Thymus (tissue), 11 donors: Measurements from ENCODE around the gene PI4KB. TPM values are rescaled to one million over a fixed set of nuclear protein-coding genes. Genes with fewer than 3 reads are reported as not detected.
A peak's percentile ranks its signal among the peaks of the same experiment; 100 is the strongest.

ENCODE experiments used
- DNase-seq, 9 donors: peaks; one replicate each; pipeline ENCODE4 v3.0.0-alpha.2; 2013; ENCODE audit warnings: low spot score in 9 of 9, low read depth in 6 of 9, missing footprints in 1 of 9
- H3K27ac ChIP-seq, 2 donors: one replicate each; pipeline ENCODE4 v1.5.1; 2013; ENCODE audit warnings: control low read depth in 1 of 2, low read depth in 1 of 2, low read length in 1 of 2, mild to moderate bottlenecking in 1 of 2, moderate library complexity in 1 of 2
- H3K27me3 ChIP-seq, 2 donors: one replicate each; pipeline ENCODE4 v1.5.1; 2013; ENCODE audit warnings: low read length in 1 of 2; ENCODE audit not compliant: control insufficient read depth in 2 of 2, insufficient read depth in 1 of 2
- H3K36me3 ChIP-seq, 2 donors: one replicate each; pipeline ENCODE4 v1.5.1; 2013; ENCODE audit warnings: low read length in 1 of 2, mild to moderate bottlenecking in 1 of 2, moderate library complexity in 1 of 2; ENCODE audit not compliant: control insufficient read depth in 2 of 2, insufficient read depth in 2 of 2
- H3K4me1 ChIP-seq, 2 donors: one replicate each; pipeline ENCODE4 v1.5.1; 2013; ENCODE audit warnings: low read length in 2 of 2; ENCODE audit not compliant: control insufficient read depth in 2 of 2, insufficient read depth in 2 of 2
- H3K4me3 ChIP-seq, 2 donors: one replicate each; pipeline ENCODE4 v1.5.1; 2013; ENCODE audit warnings: low read length in 2 of 2, control low read depth in 1 of 2, mild to moderate bottlenecking in 1 of 2
- H3K9me3 ChIP-seq, 2 donors: one replicate each; pipeline ENCODE4 v1.5.1; 2013; ENCODE audit warnings: low read length in 1 of 2, mild to moderate bottlenecking in 1 of 2; ENCODE audit not compliant: control insufficient read depth in 2 of 2, insufficient read depth in 1 of 2
- WGBS: extraction: QIAGEN DNeasy Blood & Tissue Kit; methylation state at CpG from one replicate; pipeline ENCODE4 v1.1.7; 2013; 5-methylcytosine and 5-hydroxymethylcytosine counted together
- polyA plus RNA-seq: library from polyadenylated mRNA; stranded (reverse); fragments of 200-250 nt; gene quantifications from one replicate; pipeline ENCODE4 v1.2.3, GENCODE V29; 2013
- total RNA-seq: library from RNA; stranded (reverse); fragments of 120-200 nt; gene quantifications from one replicate; pipeline ENCODE4 v1.2.4, GENCODE V29; 2013
- donor health status: healthy.

The PI4KB gene
- total and polyA plus RNA-seq, 2 donors = 29.0 to 31.8 TPM

- Histone ChIP-seq H3K27me3 (no peaks in the 10 kb centered on the region), H3K27ac (peak overlapping the region; percentile 85 to 98), H3K36me3 (peaks cover 23 to 28% of the 10 kb centered on the region in 2 donors), H3K4me1 (peaks cover 11 to 34% of the 10 kb centered on the region in 2 donors), H3K9me3 (peaks cover 2 to 20% of the 10 kb centered on the region in 2 donors), H3K4me3 (peak overlapping the region; percentile 60 to 63)
- peak in 1 of 9 donors; percentile 13 for DNase-seq
- WGBS = 33% methylated on average over 12 of the region's 12 CpGs
These were observed 20.5 kb upstream of the PI4KB start for GRCh38 chr1:151347523-151348246.

- Histone ChIP-seq H3K27ac (peak within 1 kb of the TSS; percentile 95 to 98), H3K27me3 (no peaks in the 10 kb centered on the region), H3K4me1 (peaks cover 11 to 34% of the 10 kb centered on the region in 2 donors), H3K36me3 (peaks cover 29 to 36% of the 10 kb centered on the region in 2 donors), H3K9me3 (peaks cover 1 to 15% of the 10 kb centered on the region in 2 donors), H3K4me3 (peak within 1 kb of the TSS; percentile 60 to 63)
- DNase-seq = peak; percentile 89 to 98 (median 96)
- WGBS = under 1% methylated on average over 38 of the region's 38 CpGs
These were observed 19.7 kb upstream of the PI4KB start, which contains the start of gene RFX5 for GRCh38 chr1:151346769-151347522. Gene RFX5 (minus strand): TSS chr1:151347252. CDS start chr1:151346320, 932 bp downstream.

GRCh38 chr1:151346082-151346768 lies 19.0 kb upstream of the PI4KB start:
- H3K27me3 ChIP-seq = no peaks in the 10 kb centered on the region
- peaks cover 11 to 34% of the 10 kb centered on the region in 2 donors for H3K4me1 ChIP-seq
- peaks cover 0 to 8% of the 10 kb centered on the region in 2 donors for H3K9me3 ChIP-seq
- H3K36me3 ChIP-seq = peaks cover 29 to 43% of the 10 kb centered on the region in 2 donors
- WGBS = 54% methylated on average over 7 of the region's 7 CpGs
- peak in 1 of 9 donors; percentile 34 for DNase-seq
- H3K27ac ChIP-seq = peak overlapping the region; percentile 95 to 98
- H3K4me3 ChIP-seq = peak overlapping the region; percentile 60 to 63

- no peaks in the 10 kb centered on the region for H3K27me3 ChIP-seq
These were observed 17.1 kb upstream of the PI4KB start for GRCh38 chr1:151344291-151344690.

GRCh38 chr1:151343587-151343986 lies 16.4 kb upstream of the PI4KB start:
- Histone ChIP-seq H3K27ac (no peak overlapping the region), H3K4me3 (no peak overlapping the region), H3K36me3 (peaks cover 29 to 43% of the 10 kb centered on the region in 2 donors), H3K9me3 (no peaks in the 10 kb centered on the region), H3K27me3 (no peaks in the 10 kb centered on the region), H3K4me1 (peaks cover 11 to 34% of the 10 kb centered on the region in 2 donors)
- WGBS = 83% methylated on average over 9 of the region's 9 CpGs
- no peak for DNase-seq

More at GRCh38 chr1:151344291-151344690, 17.1 kb upstream of the PI4KB start:
- 93% methylated on average over 6 of the region's 6 CpGs for WGBS
- Histone ChIP-seq H3K4me3 (no peak overlapping the region), H3K9me3 (no peaks in the 10 kb centered on the region), H3K27ac (no peak overlapping the region), H3K4me1 (peaks cover 11 to 34% of the 10 kb centered on the region in 2 donors), H3K36me3 (peaks cover 29 to 43% of the 10 kb centered on the region in 2 donors)
- DNase-seq = no peak

- no peaks in the 10 kb centered on the region for H3K9me3 ChIP-seq
- H3K27me3 ChIP-seq = no peaks in the 10 kb centered on the region
- H3K4me3 ChIP-seq = no peak overlapping the region
- H3K27ac ChIP-seq = no peak overlapping the region
- peaks cover 7 to 27% of the 10 kb centered on the region in 2 donors for H3K4me1 ChIP-seq
- DNase-seq = no peak
- H3K36me3 ChIP-seq = peaks cover 29 to 43% of the 10 kb centered on the region in 2 donors
- 98% methylated on average over 6 of the region's 6 CpGs for WGBS
These were observed 15.4 kb upstream of the PI4KB start for GRCh38 chr1:151342569-151342968.

GRCh38 chr1:151342021-151342420 lies 14.8 kb upstream of the PI4KB start:
- no peaks in the 10 kb centered on the region for H3K27me3 ChIP-seq
- WGBS = 98% methylated on average over 2 of the region's 2 CpGs
- no peak overlapping the region for H3K4me3 ChIP-seq
- peaks cover 29 to 43% of the 10 kb centered on the region in 2 donors for H3K36me3 ChIP-seq
- DNase-seq = no peak
- no peaks in the 10 kb centered on the region for H3K9me3 ChIP-seq
- no peak overlapping the region for H3K27ac ChIP-seq
- peaks cover 7 to 25% of the 10 kb centered on the region in 2 donors for H3K4me1 ChIP-seq

- 43% methylated on average over 7 of the region's 7 CpGs for WGBS
- Histone ChIP-seq H3K4me3 (no peak overlapping the region), H3K36me3 (peaks cover 29 to 43% of the 10 kb centered on the region in 2 donors), H3K27ac (peak overlapping the region; percentile 2 to 62), H3K4me1 (peaks cover 6 to 20% of the 10 kb centered on the region in 2 donors), H3K9me3 (no peaks in the 10 kb centered on the region), H3K27me3 (no peaks in the 10 kb centered on the region)
- DNase-seq = peak in 8 of 9 donors; percentile 55 to 86 (median 71)
These were observed 13.9 kb upstream of the PI4KB start for GRCh38 chr1:151340870-151341754.
